Measurements from ENCODE around the gene SPATA9. TPM values are rescaled to one million over a fixed set of nuclear protein-coding genes. Genes with fewer than 3 reads are reported as not detected.
A peak's percentile ranks its signal among the peaks of the same experiment; 100 is the strongest.

The SPATA9 gene
- total and polyA plus RNA-seq, 9 of the 15 experiments (the other 6 are each of a cell fraction or from before 2014, with no cell fraction given), result 0.16 to 5.5 (median 0.39) TPM; not detected in 3

GRCh38 chr5:95709967-95710650 is 27.3 kb upstream of the SPATA9 start (continued):
- TF ChIP-seq CBX8 (IDR thresholded peaks at IDR 0.05; ENCODE audit: borderline replicate concordance, extremely low read depth, low read depth, low read length, poor library complexity, severe bottlenecking), result no peak
- TF ChIP-seq ZFP30 (CRISPR knock-in tag; IDR thresholded peaks at IDR 0.05; ENCODE audit: borderline replicate concordance), result no peak
- no peak for TF ChIP-seq CHD2 (IDR thresholded peaks at IDR 0.05; ENCODE audit: low read depth, low read length)
- peak; percentile 89 for TF ChIP-seq RFX1 (IDR thresholded peaks at IDR 0.05)
- no peak for TF ChIP-seq ZNF583 (CRISPR knock-in tag; IDR thresholded peaks at IDR 0.05)
- TF ChIP-seq, protein P1, sequence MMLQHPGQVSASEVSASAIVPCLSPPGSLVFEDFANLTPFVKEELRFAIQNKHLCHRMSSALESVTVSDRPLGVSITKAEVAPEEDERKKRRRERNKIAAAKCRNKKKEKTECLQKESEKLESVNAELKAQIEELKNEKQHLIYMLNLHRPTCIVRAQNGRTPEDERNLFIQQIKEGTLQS (IDR thresholded peaks at IDR 0.05), result no peak
- TF ChIP-seq, protein P1 (CRISPR knock-in tag; conservative IDR thresholded peaks at IDR 0.05), result no peak
- TF ChIP-seq THAP12 (CRISPR knock-in tag; IDR thresholded peaks at IDR 0.05), result no peak
- TF ChIP-seq SIRT6 (IDR thresholded peaks at IDR 0.05; ENCODE audit: low read depth, low read length), result no peak
- TF ChIP-seq NR2F6 (CRISPR knock-in tag; IDR thresholded peaks at IDR 0.05), result no peak
- TF ChIP-seq, protein P2, sequence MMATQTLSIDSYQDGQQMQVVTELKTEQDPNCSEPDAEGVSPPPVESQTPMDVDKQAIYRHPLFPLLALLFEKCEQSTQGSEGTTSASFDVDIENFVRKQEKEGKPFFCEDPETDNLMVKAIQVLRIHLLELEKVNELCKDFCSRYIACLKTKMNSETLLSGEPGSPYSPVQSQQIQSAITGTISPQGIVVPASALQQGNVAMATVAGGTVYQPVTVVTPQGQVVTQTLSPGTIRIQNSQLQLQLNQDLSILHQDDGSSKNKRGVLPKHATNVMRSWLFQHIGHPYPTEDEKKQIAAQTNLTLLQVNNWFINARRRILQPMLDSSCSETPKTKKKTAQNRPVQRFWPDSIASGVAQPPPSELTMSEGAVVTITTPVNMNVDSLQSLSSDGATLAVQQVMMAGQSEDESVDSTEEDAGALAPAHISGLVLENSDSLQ (IDR thresholded peaks at IDR 0.05), result no peak
- TF ChIP-seq, protein P3, sequence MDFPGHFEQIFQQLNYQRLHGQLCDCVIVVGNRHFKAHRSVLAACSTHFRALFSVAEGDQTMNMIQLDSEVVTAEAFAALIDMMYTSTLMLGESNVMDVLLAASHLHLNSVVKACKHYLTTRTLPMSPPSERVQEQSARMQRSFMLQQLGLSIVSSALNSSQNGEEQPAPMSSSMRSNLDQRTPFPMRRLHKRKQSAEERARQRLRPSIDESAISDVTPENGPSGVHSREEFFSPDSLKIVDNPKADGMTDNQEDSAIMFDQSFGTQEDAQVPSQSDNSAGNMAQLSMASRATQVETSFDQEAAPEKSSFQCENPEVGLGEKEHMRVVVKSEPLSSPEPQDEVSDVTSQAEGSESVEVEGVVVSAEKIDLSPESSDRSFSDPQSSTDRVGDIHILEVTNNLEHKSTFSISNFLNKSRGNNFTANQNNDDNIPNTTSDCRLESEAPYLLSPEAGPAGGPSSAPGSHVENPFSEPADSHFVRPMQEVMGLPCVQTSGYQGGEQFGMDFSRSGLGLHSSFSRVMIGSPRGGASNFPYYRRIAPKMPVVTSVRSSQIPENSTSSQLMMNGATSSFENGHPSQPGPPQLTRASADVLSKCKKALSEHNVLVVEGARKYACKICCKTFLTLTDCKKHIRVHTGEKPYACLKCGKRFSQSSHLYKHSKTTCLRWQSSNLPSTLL (IDR thresholded peaks at IDR 0.05), result peak; percentile 92
- TF ChIP-seq SNRNP70 (optimal IDR thresholded peaks at IDR 0.05; ENCODE audit: low read depth, low read length), result no peak
